ENCODE data around the gene ARHGEF37.

The ARHGEF37 gene

GRCh38 chr5:149544028-149544420 lies 37.3 kb upstream of the ARHGEF37 start:
- FAIRE-seq, result no peak
- DNase-seq (ENCODE audit: insufficient read length, low spot score), result no peak

GRCh38 chr5:149545327-149545726 lies 36.0 kb upstream of the ARHGEF37 start:
- DNase-seq (ENCODE audit: insufficient read length, low spot score) (no peak), FAIRE-seq (no peak)
- no peak for TF ChIP-seq CTCF (IDR thresholded peaks at IDR 0.05; ENCODE audit: insufficient read depth, missing control alignments)

More at GRCh38 chr5:149544028-149544420, 37.3 kb upstream of the ARHGEF37 start:
- TF ChIP-seq CTCF (IDR thresholded peaks at IDR 0.05; ENCODE audit: insufficient read depth, missing control alignments), result no peak

GRCh38 chr5:149546974-149547373 lies 34.3 kb upstream of the ARHGEF37 start:
- no peak for TF ChIP-seq CTCF (IDR thresholded peaks at IDR 0.05; ENCODE audit: insufficient read depth, missing control alignments)
- no peak for DNase-seq (ENCODE audit: insufficient read length, low spot score)
- FAIRE-seq, result no peak

GRCh38 chr5:149549461-149550267 lies 31.6 kb upstream of the ARHGEF37 start:
- FAIRE-seq (no peak), DNase-seq (ENCODE audit: insufficient read length, low spot score) (no peak)

GRCh38 chr5:149550268-149550583 lies 31.1 kb upstream of the ARHGEF37 start:
- FAIRE-seq (no peak), DNase-seq (ENCODE audit: insufficient read length, low spot score) (no peak)
- no peak for TF ChIP-seq CTCF (IDR thresholded peaks at IDR 0.05; ENCODE audit: insufficient read depth, missing control alignments)

More at GRCh38 chr5:149549461-149550267, 31.6 kb upstream of the ARHGEF37 start:
- peak; percentile 17 for TF ChIP-seq CTCF (IDR thresholded peaks at IDR 0.05; ENCODE audit: insufficient read depth, missing control alignments)

- TF ChIP-seq CTCF (IDR thresholded peaks at IDR 0.05; ENCODE audit: insufficient read depth, missing control alignments), result no peak
- FAIRE-seq (no peak), DNase-seq (ENCODE audit: insufficient read length, low spot score) (no peak)
These were observed 30.6 kb upstream of the ARHGEF37 start for GRCh38 chr5:149550594-149551226.
